H1 (cell line): ENCODE measurements around the gene PRCD. TPM values are rescaled to one million over a fixed set of nuclear protein-coding genes. Genes with fewer than 3 reads are reported as not detected.

Experiments used
- CTCF ChIA-PET: fragments of 300-600 bp; sonication (Branson Sonifier 250); formaldehyde crosslinking; loops from one replicate; lab custom pipeline; 2021; ENCODE audit not compliant: partially characterized antibody; lab: Charles Lee
- POLR2A ChIA-PET: fragments of 300-600 bp; sonication (Branson Sonifier 250); formaldehyde crosslinking; loops from one replicate; lab custom pipeline; 2021; ENCODE audit warnings: inconsistent platforms; ENCODE audit not compliant: partially characterized antibody; lab: Charles Lee
- DNase-seq, 2 experiments: peaks; one replicate each; pipeline versions ENCODE4 v3.0.0 to v3.0.0-alpha.2; 2010 to 2022; ENCODE audit warnings: low spot score in 2 of 2, low read depth in 1 of 2, mixed read lengths in 1 of 2
- FAIRE-seq: peaks from 2 replicates; lab custom pipeline; 2011; peaks lifted over from hg19 to GRCh38; lab: Jason Lieb, UNC
- H2AFZ ChIP-seq: 2 replicates; pipeline ENCODE4 v1.8.1; 2012; ENCODE audit warnings: low read length, inconsistent platforms
- H2AK5ac ChIP-seq: 2 replicates; pipeline ENCODE4 v1.6.1; 2013; ENCODE audit warnings: low read depth, low read length
- H2BK120ac ChIP-seq: replicated peaks from 2 replicates; pipeline ENCODE3; 2013; ENCODE audit warnings: low read depth, low read length, inconsistent platforms
- H2BK12ac ChIP-seq: 2 replicates; pipeline ENCODE4 v1.6.1; 2013; ENCODE audit warnings: low read depth, low read length
- H2BK15ac ChIP-seq: 2 replicates; pipeline ENCODE4 v1.6.1; 2013; ENCODE audit warnings: low read length
- H2BK20ac ChIP-seq: 2 replicates; pipeline ENCODE4 v1.6.1; 2013; ENCODE audit warnings: low read length
- H2BK5ac ChIP-seq: 2 replicates; pipeline ENCODE4 v1.6.1; 2013; ENCODE audit warnings: low read depth, low read length
- H3K14ac ChIP-seq: 2 replicates; pipeline ENCODE4 v1.6.1; 2013; ENCODE audit warnings: inconsistent platforms; ENCODE audit not compliant: insufficient read length
- H3K18ac ChIP-seq: 2 replicates; pipeline ENCODE4 v1.6.1; 2013; ENCODE audit warnings: low read length; ENCODE audit errors: extremely low read depth
- H3K23ac ChIP-seq: 2 replicates; pipeline ENCODE4 v1.6.1; 2013; ENCODE audit warnings: inconsistent platforms; ENCODE audit not compliant: insufficient read length
- H3K23me2 ChIP-seq: 2 replicates; pipeline ENCODE4 v1.6.1; 2013; ENCODE audit warnings: low read depth, low read length
- H3K27ac ChIP-seq: 2 replicates; pipeline ENCODE4 v1.6.1; 2011; ENCODE audit warnings: low read depth, low read length, inconsistent platforms
- H3K27me3 ChIP-seq, 4 experiments: replicated peaks in 1 of 4; 1 replicate in 1 of 4; 2 replicates in 3 of 4; pipeline versions ENCODE4 v1.6.1 to v1.8.1; 2011 to 2013; ENCODE audit warnings: low read length in 3 of 4, mild to moderate bottlenecking in 3 of 4, inconsistent platforms in 2 of 4, mixed read lengths in 2 of 4, moderate library complexity in 1 of 4; ENCODE audit not compliant: control insufficient read depth in 3 of 4, insufficient read depth in 3 of 4; ENCODE audit errors: extremely low read depth in 1 of 4
- H3K36me3 ChIP-seq, 4 experiments: 2 replicates each; pipeline versions ENCODE4 v1.6.1 to v1.8.1; 2011 to 2013; ENCODE audit warnings: mild to moderate bottlenecking in 4 of 4, low read length in 3 of 4, moderate library complexity in 2 of 4, control low read depth in 1 of 4, inconsistent platforms in 1 of 4; ENCODE audit not compliant: insufficient read depth in 4 of 4, control insufficient read depth in 2 of 4
- H3K4ac ChIP-seq: replicated peaks from 2 replicates; pipeline ENCODE3; 2013; ENCODE audit warnings: low read length, low read depth, mixed read lengths, inconsistent platforms; ENCODE audit not compliant: insufficient read length
- H3K4me1 ChIP-seq, 4 experiments: replicated peaks in 1 of 4; 1 replicate in 1 of 4; 2 replicates in 3 of 4; pipeline versions ENCODE4 v1.6.1 to v1.8.1; 2011 to 2013; ENCODE audit warnings: low read length in 3 of 4, inconsistent platforms in 2 of 4, mixed read lengths in 1 of 4; ENCODE audit not compliant: insufficient read depth in 4 of 4, control insufficient read depth in 3 of 4
- H3K4me2 ChIP-seq, 2 experiments: 2 replicates each; pipeline versions ENCODE4 v1.6.1 to v1.8.1; 2011 to 2013; ENCODE audit warnings: low read depth in 2 of 2, low read length in 2 of 2, control low read depth in 1 of 2, inconsistent platforms in 1 of 2, mild to moderate bottlenecking in 1 of 2; ENCODE audit not compliant: insufficient read depth in 1 of 2
- H3K4me3 ChIP-seq, 4 experiments: fragments of 200-600, 300-600 bp in 1 of 4; sonication (generic), shearing (Covaris generic), sonication (Bioruptor Twin) in 1 of 4; 2 replicates each; pipeline versions ENCODE4 v1.5.1 to v1.8.1; 2011 to 2016; ENCODE audit warnings: low read length in 4 of 4, low read depth in 3 of 4, control low read depth in 2 of 4, inconsistent platforms in 2 of 4, mild to moderate bottlenecking in 2 of 4, mixed read lengths in 1 of 4, moderate library complexity in 1 of 4; ENCODE audit not compliant: insufficient read depth in 2 of 4; ENCODE audit errors: extremely low read depth in 1 of 4
- H3K56ac ChIP-seq: replicated peaks from 2 replicates; pipeline ENCODE3; 2013; ENCODE audit warnings: low read depth, mild to moderate bottlenecking, mixed read lengths, low read length, inconsistent platforms; ENCODE audit not compliant: insufficient read length
- H3K79me1 ChIP-seq: 2 replicates; pipeline ENCODE4 v1.6.1; 2013; ENCODE audit warnings: low read depth, low read length, control low read depth
- H3K79me2 ChIP-seq, 2 experiments: 2 replicates each; pipeline versions ENCODE4 v1.6.1 to v1.8.1; 2012 to 2013; ENCODE audit warnings: low read length in 2 of 2, mild to moderate bottlenecking in 2 of 2, inconsistent platforms in 1 of 2; ENCODE audit not compliant: insufficient read depth in 2 of 2, control insufficient read depth in 1 of 2
- H3K9ac ChIP-seq, 4 experiments: replicated peaks in 1 of 4; 1 replicate in 1 of 4; 2 replicates in 3 of 4; pipeline versions ENCODE4 v1.6.1 to v1.8.1; 2011 to 2013; ENCODE audit warnings: low read depth in 3 of 4, low read length in 3 of 4, control low read depth in 2 of 4, mild to moderate bottlenecking in 2 of 4, moderate library complexity in 2 of 4, inconsistent platforms in 1 of 4; ENCODE audit errors: extremely low read depth in 1 of 4
- H3K9me3 ChIP-seq, 2 experiments: 2 replicates each; pipeline versions ENCODE4 v1.6.1 to v1.8.1; 2012 to 2013; ENCODE audit warnings: mild to moderate bottlenecking in 2 of 2, moderate library complexity in 2 of 2, control low read depth in 1 of 2, inconsistent platforms in 1 of 2, low read depth in 1 of 2, low read length in 1 of 2, mixed read lengths in 1 of 2; ENCODE audit not compliant: insufficient read depth in 2 of 2
- H4K20me1 ChIP-seq, 2 experiments: replicated peaks in 1 of 2; 2 replicates each; pipeline versions ENCODE3 to v1.8.1; 2011 to 2013; ENCODE audit warnings: inconsistent platforms in 2 of 2, low read length in 2 of 2, mild to moderate bottlenecking in 1 of 2; ENCODE audit not compliant: insufficient read depth in 2 of 2, control insufficient read depth in 1 of 2
- H4K5ac ChIP-seq: 2 replicates; pipeline ENCODE4 v1.6.1; 2013; ENCODE audit warnings: low read length, low read depth, mixed read lengths, inconsistent platforms; ENCODE audit not compliant: insufficient read length
- H4K8ac ChIP-seq: 2 replicates; pipeline ENCODE4 v1.8.0; 2013; ENCODE audit warnings: mild to moderate bottlenecking, moderate library complexity, low read length, inconsistent platforms; ENCODE audit not compliant: insufficient read depth; ENCODE audit errors: extremely low read depth
- H4K91ac ChIP-seq: replicated peaks from 2 replicates; pipeline ENCODE3; 2013; ENCODE audit warnings: low read length, mixed read lengths, inconsistent platforms; ENCODE audit not compliant: insufficient read length
- CEBPB ChIP-seq: IDR thresholded peaks from 2 replicates; pipeline ENCODE4 v1.6.1; 2012; ENCODE audit warnings: low read depth, low read length
- WGBS, 2 experiments: shearing (Covaris generic) in 1 of 2; methylation state at CpG; one replicate each; pipeline versions ENCODE4 v1.1.6 to v1.1.7; 2013 to 2015; ENCODE audit warnings: low lambda C conversion rate in 2 of 2, mixed read lengths in 2 of 2, inconsistent platforms in 1 of 2, low coverage in 1 of 2, missing lambda C conversion rate in 1 of 2; ENCODE audit not compliant: insufficient replicate concordance in 2 of 2, insufficient coverage in 1 of 2, insufficient read length in 1 of 2; ENCODE audit errors: extremely low coverage in 1 of 2, missing lambda C conversion rate in 1 of 2; 5-methylcytosine and 5-hydroxymethylcytosine counted together
- polyA plus RNA-seq, 7 experiments: library from polyadenylated mRNA; depleted of rRNA in 3 of 7; stranded (reverse) in 5 of 7; unstranded in 2 of 7; fragments of >200 nt in 5 of 7; fragments of 200-250 nt in 2 of 7; gene quantifications; 1 replicate in 5 of 7; 2 replicates in 1 of 7; 4 replicates in 1 of 7; pipeline versions ENCODE4 v1.2.1 to v1.2.3, GENCODE V29; 2011 to 2013; ENCODE audit warnings: missing spikeins in 2 of 7, mixed read lengths in 2 of 7
- total RNA-seq: library from RNA; stranded (reverse); fragmentation: NEBNext Ultra II Directional; extraction: Animal tissue kit (Norgen Biotek cat#: 25700); gene quantifications from 2 replicates; pipeline ENCODE4 v1.2.1, GENCODE V29; 2021

Gene PRCD
- total and polyA plus RNA-seq, 2 of the 8 experiments (the other 6 are each of a cell fraction or from before 2014, with no cell fraction given), result 0.77 to 2.1 TPM

DNA sequence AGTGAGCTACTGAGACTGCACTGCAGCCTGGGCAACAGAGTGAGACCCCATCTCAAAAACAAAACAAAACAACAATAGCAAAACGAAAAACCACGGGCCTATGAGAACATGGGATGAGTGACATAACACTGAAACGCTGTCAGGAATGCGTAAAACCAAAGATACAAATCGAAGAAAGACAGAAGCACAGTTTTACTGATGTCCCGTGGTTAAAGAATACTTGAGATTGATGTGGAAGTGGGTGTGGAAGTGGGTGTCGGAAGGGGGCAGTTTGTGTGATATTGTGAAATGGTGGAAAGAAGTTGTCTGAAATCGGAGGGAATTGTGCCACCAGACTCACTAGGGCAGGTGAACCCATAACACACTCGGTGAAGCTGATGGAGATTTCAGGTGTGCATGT is 36.3 kb downstream of the PRCD start:
- Histone ChIP-seq H3K27ac (no peak overlapping the region), H2BK15ac (no peak overlapping the region), H4K20me1 (no peaks in the 10 kb centered on the region), H3K9ac (no peak overlapping the region), H4K91ac (no peak overlapping the region), H2BK120ac (no peak overlapping the region), H2AFZ (no peak overlapping the region), H3K79me2 (no peaks in the 10 kb centered on the region), H3K23ac (no peak overlapping the region), H2BK5ac (no peak overlapping the region), H3K4ac (no peak overlapping the region), H3K9me3 (no peaks in the 10 kb centered on the region), H3K79me1 (no peaks in the 10 kb centered on the region), H3K27me3 (peaks cover 0 to 20% (median 15%) of the 10 kb centered on the region in 4 experiments; a peak in 4 of 7 replicates), H2BK12ac (no peak overlapping the region), H2AK5ac (no peak overlapping the region), H3K4me1 (peaks cover 0 to 5% (median 2%) of the 10 kb centered on the region in 4 experiments; a peak in 4 of 7 replicates), H2BK20ac (no peak overlapping the region), H3K18ac (no peak overlapping the region), H3K36me3 (no peaks in the 10 kb centered on the region), H4K8ac (no peak overlapping the region), H3K4me3 (no peak overlapping the region), H3K14ac (no peak overlapping the region), H4K5ac (no peak overlapping the region), H3K23me2 (no peaks in the 10 kb centered on the region), H3K56ac (peak overlapping the region; percentile 84), H3K4me2 (no peak overlapping the region)
- FAIRE-seq, result no peak
- POLR2A ChIA-PET, result interaction anchor here (1.5 to 6.0 kb wide), 3 partner anchors 9 to 18 kb away, joined by 3 to 40 read pairs (median 31); no protein-coding TSS in a partner anchor
- WGBS, 2 experiments, result 93% methylated on average over 9 of the region's 9 CpGs; no CpG with 5 or more reads in 1 of the 2 experiments
- CTCF ChIA-PET, result interaction anchor here (0.6 to 6.3 kb wide), 11 partner anchors 9 to 1647 kb away, joined by 3 to 25 read pairs (median 4); no protein-coding TSS in a partner anchor
- no peak for DNase-seq
- TF ChIP-seq CEBPB, result no peak
